Hepatic stellate cell (primary cell): ENCODE results near the gene BBLN.
"Not testable (repeated sequence)": the region's sequence is repeated elsewhere in the genome, so short reads cannot be mapped to it uniquely, and the experiment has no call there.

Experiments used
- DNase-seq: peaks from one replicate; pipeline ENCODE4 v3.0.0; 2011; ENCODE audit warnings: low spot score

The BBLN gene

DNA sequence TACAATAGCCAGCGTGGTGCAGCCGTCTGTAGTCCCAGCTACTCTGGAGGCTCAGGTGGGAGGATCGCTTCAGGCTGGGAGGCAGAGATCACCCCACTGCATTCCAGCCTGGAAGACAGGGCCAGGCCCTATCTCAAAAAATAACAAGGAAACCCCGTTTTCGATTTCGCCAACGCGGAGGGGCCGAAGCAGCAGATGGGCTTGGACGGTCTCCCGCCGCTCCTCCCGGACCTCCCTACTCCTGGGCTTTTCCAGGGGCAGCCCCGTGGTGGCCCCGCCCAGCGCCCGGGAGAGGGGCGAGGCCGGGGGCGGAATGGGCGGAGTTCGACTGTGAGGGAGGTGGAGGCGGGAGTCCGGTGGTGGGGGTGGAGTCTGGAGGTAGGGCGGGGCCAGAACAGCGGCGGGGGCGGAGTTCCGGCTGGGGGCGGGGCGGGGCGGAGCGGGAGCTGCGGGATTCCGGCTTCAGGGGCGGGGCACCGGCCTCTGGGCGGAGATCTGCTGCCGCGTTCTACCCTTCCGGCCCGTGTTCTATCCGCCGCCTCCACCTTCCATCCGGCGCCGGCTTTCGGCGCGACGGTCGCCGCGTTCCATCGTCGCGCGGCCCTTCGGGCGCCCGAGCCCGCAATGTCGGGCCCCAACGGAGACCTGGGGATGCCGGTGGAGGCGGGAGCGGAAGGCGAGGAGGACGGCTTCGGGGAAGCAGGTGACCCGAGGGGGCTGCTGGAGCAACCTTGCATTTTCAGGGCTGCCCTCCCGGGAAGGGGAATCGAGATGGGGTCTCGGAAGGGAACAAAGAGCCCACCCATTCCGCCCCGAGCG lies at the start of gene BBLN:
Gene BBLN (plus strand): TSS at position 482 of the 819 bp plus-strand sequence. CDS start 143 bp downstream, at position 625.
- DNase-seq = peak; percentile 99

- DNase-seq = not testable (repeated sequence)
These were observed 48.3 kb upstream of the BBLN start for GRCh38 chr9:128111726-128112125.

- no peak for DNase-seq
These were observed 46.3 kb upstream of the BBLN start for GRCh38 chr9:128113526-128114325.

- no peak for DNase-seq
These were observed 45.5 kb upstream of the BBLN start for GRCh38 chr9:128114326-128115186.

DNA sequence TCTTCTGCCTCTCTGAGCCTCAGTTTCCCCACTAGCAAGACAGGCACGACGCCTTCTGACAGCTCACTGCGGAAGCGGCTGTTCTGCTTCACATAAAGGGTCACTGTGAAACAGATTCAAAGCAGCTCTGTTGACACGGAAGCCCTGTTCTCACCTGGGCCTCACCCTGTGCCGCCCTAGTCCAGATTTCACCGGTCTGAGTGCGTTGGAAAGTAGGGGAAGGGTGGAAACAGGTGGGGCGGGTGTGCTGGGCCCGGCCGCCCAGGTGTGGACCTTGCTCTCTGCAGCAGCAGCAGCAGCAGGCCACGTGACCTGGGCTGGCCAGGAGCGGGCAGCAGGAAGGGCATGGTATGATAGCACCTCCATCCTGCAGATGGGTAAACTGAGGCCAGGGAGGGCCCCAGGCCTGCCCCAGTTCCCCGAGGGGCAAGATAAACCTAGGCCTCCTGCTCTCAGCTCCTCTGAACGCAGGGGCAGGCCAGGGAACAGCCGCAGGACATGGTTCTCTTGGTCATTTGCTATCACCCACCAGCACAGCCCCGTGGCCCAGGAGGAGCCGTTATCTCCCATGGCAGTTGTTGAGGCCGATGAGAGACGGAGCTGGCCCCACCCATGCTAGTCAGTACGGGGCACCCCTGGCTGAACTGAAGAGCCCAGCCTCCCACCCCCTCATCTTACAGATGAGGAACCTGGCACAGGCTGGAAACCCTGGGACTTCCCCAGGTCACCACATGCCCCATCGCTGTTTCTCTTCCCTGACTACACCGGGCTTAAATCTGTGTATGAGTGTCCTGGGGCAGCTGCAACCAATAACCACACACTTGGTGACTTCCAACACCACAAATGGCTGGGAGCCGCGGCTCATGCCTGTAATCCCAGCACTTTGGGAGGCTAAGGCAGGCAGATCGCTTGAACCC lies 44.6 kb upstream of the BBLN start:
- DNase-seq = no peak

GRCh38 chr9:128116104-128117083 lies 43.7 kb upstream of the BBLN start:
- DNase-seq = no peak

- peak; percentile 87 for DNase-seq
These were observed 42.2 kb upstream of the BBLN start for GRCh38 chr9:128117613-128118471.

DNA sequence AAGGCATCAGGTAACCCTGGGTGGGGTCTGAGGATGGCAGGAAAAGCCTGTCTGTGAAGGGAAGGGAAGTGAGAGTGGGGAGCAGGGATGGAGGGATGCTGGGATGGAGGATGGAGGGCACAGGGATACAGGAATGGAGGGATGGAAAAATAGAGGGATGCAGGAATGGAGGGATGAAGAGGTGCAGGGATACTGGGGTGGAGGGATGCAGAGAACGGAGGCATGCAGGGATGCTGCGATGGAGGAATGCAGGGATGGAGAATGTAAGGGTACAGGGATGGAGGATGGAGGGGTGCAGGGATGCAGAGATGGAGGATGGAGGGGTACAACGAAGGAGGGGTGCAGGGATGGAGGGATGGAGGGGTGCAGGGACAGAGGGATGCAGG lies 41.6 kb upstream of the BBLN start:
- no peak for DNase-seq

- DNase-seq = no peak
These were observed 40.9 kb upstream of the BBLN start for GRCh38 chr9:128118971-128119665.

DNA sequence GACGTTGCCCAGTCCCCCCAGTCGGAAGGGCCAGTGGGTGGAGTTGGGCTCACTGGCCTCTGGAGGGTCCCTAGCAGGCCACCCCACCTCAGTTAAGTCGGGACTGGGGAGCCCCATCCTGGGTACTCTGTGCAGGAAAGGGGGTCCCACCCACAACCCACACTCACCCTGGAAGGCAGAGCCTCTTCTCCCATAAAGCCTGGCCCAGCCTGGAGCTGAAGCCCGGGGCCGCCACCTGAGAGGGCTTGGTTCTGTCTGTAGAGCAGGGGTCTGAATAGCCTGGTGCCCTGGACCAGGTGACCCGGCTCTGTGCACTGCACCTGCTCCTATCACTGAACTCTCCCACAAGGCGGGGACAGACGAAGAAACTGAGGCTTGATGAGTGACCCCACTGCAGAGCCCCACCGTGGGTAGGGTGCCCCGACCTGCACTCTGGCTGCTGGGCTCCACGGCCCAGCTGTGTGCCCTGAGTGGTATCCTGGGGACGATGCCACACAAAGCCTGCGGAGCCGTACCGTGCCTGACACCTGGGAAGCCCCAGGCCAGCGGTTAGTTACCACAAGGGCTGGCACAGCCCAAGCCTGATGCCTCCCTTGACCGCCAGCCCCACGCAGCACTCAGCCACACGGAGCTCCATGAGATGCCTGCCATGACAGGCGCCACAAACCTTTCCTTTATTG lies 39.9 kb upstream of the BBLN start:
- DNase-seq = no peak

DNA sequence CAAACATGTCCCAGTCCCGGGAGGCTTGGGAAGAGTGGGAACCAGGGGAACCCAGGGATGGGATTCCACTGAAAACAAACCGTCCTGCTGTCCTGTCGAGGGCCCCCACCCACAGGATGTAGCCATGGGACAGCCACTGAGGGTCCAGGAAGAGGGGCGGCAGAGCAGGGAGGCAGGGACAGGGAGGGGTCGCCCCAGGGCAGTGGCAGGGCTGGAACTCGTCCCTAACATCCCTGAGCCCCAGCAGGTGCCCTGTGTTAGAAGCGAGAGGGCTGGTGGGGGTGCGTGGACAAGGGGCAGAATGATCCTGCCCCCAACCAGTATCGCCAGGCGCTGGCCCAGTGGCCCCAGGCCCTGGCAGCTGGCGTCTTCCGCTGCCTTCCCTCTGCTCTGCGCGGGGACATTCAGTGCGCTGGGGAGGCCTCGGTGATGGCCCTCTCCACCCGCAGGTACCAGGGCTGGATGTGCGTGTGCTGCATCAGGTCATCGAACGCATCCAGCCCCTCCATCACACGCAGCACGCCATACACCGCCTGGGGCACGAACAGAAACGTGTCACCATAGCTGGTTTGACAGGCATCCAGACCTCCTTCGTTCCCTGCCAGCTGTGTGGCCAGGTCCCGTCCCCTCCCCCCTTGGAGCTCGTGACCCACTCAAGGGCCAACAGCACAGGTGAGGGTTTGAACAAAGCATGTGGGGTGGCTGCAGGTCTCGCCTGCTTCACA lies 39.2 kb upstream of the BBLN start:
- no peak for DNase-seq

- DNase-seq = no peak
These were observed 38.6 kb upstream of the BBLN start for GRCh38 chr9:128121466-128121810.

DNA sequence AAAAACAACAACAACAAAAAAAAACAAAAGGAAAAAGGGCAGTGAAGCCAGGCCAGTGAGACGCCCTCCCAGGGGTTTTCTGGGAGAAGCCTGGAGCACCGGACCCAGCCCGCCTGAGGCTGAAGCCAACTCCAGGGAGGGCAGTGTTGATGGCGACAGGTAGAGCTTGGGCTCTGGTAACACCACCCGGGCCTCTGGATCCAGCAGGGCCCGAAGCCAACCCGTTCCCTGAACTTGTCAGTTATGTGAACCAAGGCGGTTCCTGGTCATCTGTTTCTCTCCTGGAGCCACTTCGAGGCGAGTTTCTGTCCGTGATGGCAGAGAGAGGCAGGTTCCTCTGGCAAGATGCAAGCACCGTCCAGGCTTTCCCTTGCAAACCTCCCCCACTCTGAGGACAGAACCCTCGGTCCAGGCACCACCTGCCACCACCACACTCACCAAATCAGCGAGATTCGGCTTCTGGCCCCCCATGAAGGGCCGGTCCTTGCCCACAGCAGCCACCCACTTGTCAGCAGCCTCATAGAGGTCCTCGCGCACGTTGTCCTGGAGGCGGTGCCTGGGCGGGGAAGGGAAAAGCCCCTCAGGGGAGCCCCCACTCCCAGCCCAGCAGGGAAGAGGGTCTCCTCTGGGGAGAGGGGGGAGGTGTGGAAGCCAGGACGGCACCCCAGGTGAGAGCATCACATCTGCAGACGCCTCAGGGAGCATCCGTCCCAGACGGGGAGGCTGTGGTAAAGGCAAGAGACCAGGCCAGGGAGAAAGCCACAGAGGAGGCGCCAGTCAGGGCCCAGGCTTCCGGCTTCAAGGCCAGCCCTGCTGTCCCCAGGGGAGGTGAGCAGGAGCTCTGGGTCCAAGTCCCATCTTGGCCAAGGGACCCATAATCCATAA lies 37.9 kb upstream of the BBLN start:
- no peak for DNase-seq

DNA sequence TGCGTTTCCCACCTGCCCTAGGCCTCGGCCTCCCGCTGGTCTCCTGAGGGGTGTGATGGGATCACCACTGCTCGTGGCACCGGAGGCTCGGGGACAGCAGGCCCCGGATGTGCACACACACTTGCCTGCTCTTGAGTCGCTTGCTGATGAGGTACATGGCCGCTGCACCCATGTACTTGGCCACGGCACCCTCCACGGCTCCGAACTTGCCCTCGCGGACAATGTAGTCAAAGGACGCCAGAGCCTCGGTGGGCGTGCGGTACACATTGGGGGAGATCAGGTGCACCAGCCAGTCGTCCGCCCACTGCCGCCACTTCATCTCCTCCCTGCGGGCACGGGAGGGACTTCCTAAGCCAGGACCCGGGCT lies 37.3 kb upstream of the BBLN start:
- no peak for DNase-seq

DNA sequence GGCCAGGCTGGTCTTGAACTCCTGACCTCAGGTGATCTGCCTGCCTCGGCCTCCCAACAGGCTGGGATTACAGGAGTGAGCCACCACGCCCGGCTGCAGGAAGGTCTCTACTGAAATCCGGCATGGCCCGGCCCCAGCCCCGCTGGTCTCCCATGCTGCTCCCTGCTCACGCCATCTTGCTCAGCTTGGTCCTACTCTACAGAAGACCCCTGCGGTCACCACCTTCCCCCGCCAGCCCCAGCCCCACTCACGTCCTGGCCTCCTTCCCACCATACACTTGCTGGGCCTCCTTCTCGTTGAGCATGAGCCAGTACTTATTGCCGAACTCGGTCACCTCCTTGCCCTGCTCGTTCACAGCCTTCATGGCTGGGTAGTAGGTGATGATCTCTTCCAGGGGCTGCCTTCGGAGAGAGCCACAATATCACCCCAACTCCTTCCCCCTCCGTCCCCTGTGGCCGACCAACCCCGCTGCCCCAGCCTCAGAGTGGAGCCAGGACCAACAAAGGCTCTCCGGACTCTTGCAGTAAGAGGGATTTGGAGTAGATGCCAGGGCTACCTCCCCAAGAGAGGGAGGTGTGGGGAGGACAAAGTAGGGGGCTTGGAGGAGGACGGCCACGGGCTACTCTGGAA lies 36.5 kb upstream of the BBLN start:
- no peak for DNase-seq

- DNase-seq = no peak
These were observed 35.6 kb upstream of the BBLN start for GRCh38 chr9:128124451-128124850.
